SK-N-MC (cell line): ENCODE results near the gene ALDH1L1.

Experiments
- EZH2 ChIP-seq: fragments of 200-600 bp; sonication (generic); IDR thresholded peaks from one replicate; pipeline ENCODE4 v1.6.1; 2017; ENCODE audit warnings: antibody characterized with exemption
- POLR2AphosphoS5 ChIP-seq: IDR thresholded peaks from 2 replicates; pipeline ENCODE4 v1.6.1; 2012; ENCODE audit warnings: mild to moderate bottlenecking, low read depth, low read length, borderline replicate concordance

DNA sequence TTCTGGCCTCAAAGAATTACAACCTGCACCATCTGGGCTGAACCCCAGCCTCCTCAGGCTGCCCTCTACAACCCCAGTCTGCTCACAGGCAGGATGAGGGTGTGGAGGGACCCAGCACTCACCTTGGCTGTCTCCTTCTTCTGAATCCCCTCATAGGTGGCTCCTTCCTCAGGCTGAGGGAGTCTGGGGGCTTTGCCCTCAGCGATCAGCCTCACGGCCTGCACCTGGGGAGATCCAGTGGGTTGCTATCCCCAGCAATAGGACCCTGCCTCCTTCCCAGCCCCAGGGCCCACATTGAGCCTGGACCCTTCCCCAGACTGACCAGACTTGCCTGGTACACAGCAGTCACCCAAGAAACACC is 25.1 kb downstream of the ALDH1L1 start:
- TF ChIP-seq POLR2AphosphoS5, result no peak
- no peak for TF ChIP-seq EZH2
